OCI-LY1 (cell line): Measurements from ENCODE around the gene DNAJC7.
"Not testable (repeated sequence)": the region's sequence is repeated elsewhere in the genome, so short reads cannot be mapped to it uniquely, and the experiment has no call there.

ENCODE experiments used
- H2AFZ ChIP-seq: fragments of 200-600 bp; sonication (generic), shearing (Covaris generic); 2 replicates; pipeline ENCODE4 v1.6.0; 2014; ENCODE audit warnings: antibody characterized with exemption, mild to moderate bottlenecking, low read length
- H3F3A ChIP-seq: fragments of 200-600 bp; sonication (generic), shearing (Covaris generic); 2 replicates; pipeline ENCODE4 v1.6.0; 2014; ENCODE audit warnings: mild to moderate bottlenecking, antibody characterized with exemption, low read length, moderate library complexity; ENCODE audit not compliant: insufficient read depth
- H3K27ac ChIP-seq: fragments of 200-600 bp; sonication (generic); 2 replicates; pipeline ENCODE4 v1.5.1; 2014; ENCODE audit warnings: low read length, mixed run types, mild to moderate bottlenecking, low read depth; ENCODE audit not compliant: poor library complexity, severe bottlenecking
- H3K27me3 ChIP-seq: fragments of 200-600 bp; sonication (generic); 2 replicates; pipeline ENCODE4 v1.6.0; 2014; ENCODE audit warnings: antibody characterized with exemption, mild to moderate bottlenecking, low read length, moderate library complexity; ENCODE audit not compliant: insufficient read depth
- H3K36me3 ChIP-seq: fragments of 200-600 bp; sonication (generic); 2 replicates; pipeline ENCODE4 v1.6.1; 2014; ENCODE audit warnings: mild to moderate bottlenecking, antibody characterized with exemption, low read length, moderate library complexity, mixed read lengths; ENCODE audit not compliant: insufficient read depth
- H3K4me1 ChIP-seq: fragments of 200-600 bp; sonication (generic); 2 replicates; pipeline ENCODE4 v1.5.1; 2014; ENCODE audit warnings: mild to moderate bottlenecking, low read length, moderate library complexity; ENCODE audit not compliant: insufficient read depth, severe bottlenecking
- H3K4me2 ChIP-seq: fragments of 200-600 bp; sonication (generic), shearing (Covaris generic); 2 replicates; pipeline ENCODE4 v1.6.1; 2014; ENCODE audit warnings: low read length
- H3K4me3 ChIP-seq: fragments of 200-600 bp; sonication (generic); 2 replicates; pipeline ENCODE4 v1.5.1; 2014; ENCODE audit warnings: low read length, low read depth, mild to moderate bottlenecking, mixed read lengths; ENCODE audit not compliant: poor library complexity, severe bottlenecking
- H3K79me2 ChIP-seq: fragments of 200-600 bp; shearing (Covaris generic); 2 replicates; pipeline ENCODE4 v1.6.1; 2016; ENCODE audit warnings: mixed run types, low read length, mixed read lengths; ENCODE audit not compliant: insufficient read depth
- H3K9ac ChIP-seq: fragments of 200-600 bp; sonication (generic), shearing (Covaris generic); 2 replicates; pipeline ENCODE4 v1.6.1; 2014; ENCODE audit warnings: mild to moderate bottlenecking, low read length, mixed read lengths
- H3K9me2 ChIP-seq: fragments of 200-600 bp; sonication (generic), shearing (Covaris generic); 2 replicates; pipeline ENCODE4 v1.6.1; 2014; ENCODE audit warnings: low read depth, mild to moderate bottlenecking, low read length, mixed read lengths
- H3K9me3 ChIP-seq: fragments of 200-600 bp; shearing (Covaris generic); 2 replicates; pipeline ENCODE4 v1.6.1; 2014; ENCODE audit warnings: low read length, mixed read lengths
- H4K20me1 ChIP-seq: fragments of 200-600 bp; sonication (generic), shearing (Covaris generic); 2 replicates; pipeline ENCODE4 v1.6.0; 2016; ENCODE audit warnings: mild to moderate bottlenecking, low read length; ENCODE audit not compliant: insufficient read depth
- CTCF ChIP-seq: fragments of 200-600 bp; sonication (generic), shearing (Covaris generic); IDR thresholded peaks from 2 replicates; pipeline ENCODE4 v1.5.1; 2017; ENCODE audit warnings: mild to moderate bottlenecking, antibody characterized with exemption, low read length, moderate library complexity, mixed read lengths
- EZH2 ChIP-seq: fragments of 200-600 bp; sonication (generic), shearing (Covaris generic); IDR thresholded peaks from 2 replicates; pipeline ENCODE4 v1.8.0; 2017; ENCODE audit warnings: borderline replicate concordance, mixed run types, mild to moderate bottlenecking, antibody characterized with exemption, low read length, moderate library complexity, mixed read lengths

The DNAJC7 gene

GRCh38 chr17:42017866-42018200 is 594 bp upstream of the DNAJC7 start:
- Histone ChIP-seq H3K9ac (peak overlapping the region; percentile 94), H3K9me3 (no peaks in the 10 kb centered on the region), H3K36me3 (peaks cover 20% of the 10 kb centered on the region; the same call in 1 of the 2 replicates), H3K27ac (peak overlapping the region; percentile 37), H3K4me1 (peaks cover 45% of the 10 kb centered on the region), H3F3A (no peaks in the 10 kb centered on the region), H4K20me1 (no peaks in the 10 kb centered on the region), H3K4me2 (peak overlapping the region; percentile 90), H3K27me3 (no peaks in the 10 kb centered on the region), H3K9me2 (no peaks in the 10 kb centered on the region), H3K79me2 (peaks cover 45% of the 10 kb centered on the region), H3K4me3 (peak overlapping the region; percentile 93), H2AFZ (no peak overlapping the region)
- TF ChIP-seq CTCF (no peak), EZH2 (no peak)

GRCh38 chr17:42016411-42016831 is 818 bp downstream of the DNAJC7 start:
- no peaks in the 10 kb centered on the region for H4K20me1 ChIP-seq
- H2AFZ ChIP-seq, result no peak overlapping the region
- peak overlapping the region; percentile 93 for H3K4me3 ChIP-seq
- peaks cover 59% of the 10 kb centered on the region for H3K79me2 ChIP-seq
- H3K9ac ChIP-seq, result peak overlapping the region; percentile 94
- H3K4me2 ChIP-seq, result peak overlapping the region; percentile 90
- H3K4me1 ChIP-seq, result peaks cover 44% of the 10 kb centered on the region
- peak overlapping the region; percentile 80 for H3K27ac ChIP-seq
- no peaks in the 10 kb centered on the region for H3F3A ChIP-seq
- no peaks in the 10 kb centered on the region for H3K9me2 ChIP-seq
- H3K36me3 ChIP-seq, result peaks cover 15% of the 10 kb centered on the region; the same call in 1 of the 2 replicates
- TF ChIP-seq EZH2 (no peak), CTCF (no peak)
- no peaks in the 10 kb centered on the region for H3K9me3 ChIP-seq
- no peaks in the 10 kb centered on the region for H3K27me3 ChIP-seq

- not testable (repeated sequence) for H3K9me3 ChIP-seq, H4K20me1 ChIP-seq, H3K4me3 ChIP-seq, H3K9ac ChIP-seq, H3F3A ChIP-seq, H3K4me2 ChIP-seq, H3K27me3 ChIP-seq, H2AFZ ChIP-seq, H3K9me2 ChIP-seq, H3K27ac ChIP-seq
- H3K79me2 ChIP-seq, result peaks cover 83% of the 10 kb centered on the region
- H3K36me3 ChIP-seq, result peaks cover 33% of the 10 kb centered on the region; the same call in 1 of the 2 replicates
- H3K4me1 ChIP-seq, result peaks cover 29% of the 10 kb centered on the region
Observed at GRCh38 chr17:42013740-42014139, 3.5 kb downstream of the DNAJC7 start.

- not testable (repeated sequence) for H3K4me3 ChIP-seq, H3F3A ChIP-seq, H3K9ac ChIP-seq, H3K27ac ChIP-seq, H3K9me2 ChIP-seq, H3K27me3 ChIP-seq, H2AFZ ChIP-seq, H3K9me3 ChIP-seq, H4K20me1 ChIP-seq, H3K4me2 ChIP-seq
- Histone ChIP-seq H3K36me3 (peaks cover 35% of the 10 kb centered on the region; the same call in 1 of the 2 replicates), H3K4me1 (peaks cover 20% of the 10 kb centered on the region), H3K79me2 (peaks cover 95% of the 10 kb centered on the region)
Observed at GRCh38 chr17:42012363-42012762, 4.9 kb downstream of the DNAJC7 start.
